Loucy (cell line): ENCODE measurements around the gene SLC35F1.

Source experiments
- H2AFZ ChIP-seq: fragments of 200-600 bp; sonication (generic); 2 replicates; pipeline ENCODE4 v1.6.0; 2016; ENCODE audit warnings: antibody characterized with exemption, mild to moderate bottlenecking, low read length, moderate library complexity
- H3F3A ChIP-seq: fragments of 200-600 bp; 2 replicates; pipeline ENCODE4 v1.6.0; 2016; ENCODE audit warnings: antibody characterized with exemption, low read depth, mild to moderate bottlenecking
- H3K27me3 ChIP-seq: fragments of 200-600 bp; sonication (generic); 2 replicates; pipeline ENCODE4 v1.6.1; 2014; ENCODE audit warnings: low read length, mild to moderate bottlenecking; ENCODE audit not compliant: insufficient read depth, poor library complexity, severe bottlenecking
- H3K36me3 ChIP-seq: fragments of 200-600 bp; sonication (generic); 2 replicates; pipeline ENCODE4 v1.6.1; 2016; ENCODE audit warnings: low read length; ENCODE audit not compliant: insufficient read depth
- H3K4me1 ChIP-seq: fragments of 200-600 bp; sonication (generic); 2 replicates; pipeline ENCODE4 v1.5.1; 2014; ENCODE audit warnings: low read length, mild to moderate bottlenecking; ENCODE audit not compliant: insufficient read depth, poor library complexity, severe bottlenecking
- H3K4me2 ChIP-seq: fragments of 200-600 bp; sonication (generic); 2 replicates; pipeline ENCODE4 v1.6.0; 2014; ENCODE audit warnings: antibody characterized with exemption, low read length, low read depth, mild to moderate bottlenecking; ENCODE audit not compliant: poor library complexity, severe bottlenecking
- H3K4me3 ChIP-seq: fragments of 200-600 bp; sonication (generic); 2 replicates; pipeline ENCODE4 v1.5.1; 2014; ENCODE audit warnings: low read length, mild to moderate bottlenecking, mixed read lengths; ENCODE audit not compliant: poor library complexity, severe bottlenecking
- H3K79me2 ChIP-seq: fragments of 200-600 bp; sonication (generic); 2 replicates; pipeline ENCODE4 v1.6.1; 2014; ENCODE audit warnings: low read length; ENCODE audit not compliant: insufficient read depth
- H3K9ac ChIP-seq: fragments of 200-600 bp; sonication (generic); 2 replicates; pipeline ENCODE4 v1.6.0; 2014; ENCODE audit warnings: mild to moderate bottlenecking, low read depth, low read length, moderate library complexity; ENCODE audit not compliant: poor library complexity, severe bottlenecking
- H3K9me2 ChIP-seq: fragments of 200-600 bp; sonication (generic); replicated peaks from 2 replicates; pipeline ENCODE4 v1.6.1; 2016; ENCODE audit warnings: low read depth, low read length, mixed read lengths
- H3K9me3 ChIP-seq: fragments of 200-600 bp; sonication (generic); 2 replicates; pipeline ENCODE4 v1.6.1; 2014; ENCODE audit warnings: mild to moderate bottlenecking, antibody characterized with exemption, low read length, low read depth; ENCODE audit not compliant: insufficient read depth
- H4K20me1 ChIP-seq: fragments of 200-600 bp; sonication (generic); 2 replicates; pipeline ENCODE4 v1.6.0; 2014; ENCODE audit warnings: antibody characterized with exemption, low read length, mild to moderate bottlenecking; ENCODE audit not compliant: insufficient read depth, poor library complexity, severe bottlenecking
- EZH2phosphoT487 ChIP-seq: fragments of 200-600 bp; IDR thresholded peaks from 2 replicates; pipeline ENCODE4 v1.6.1; 2018; ENCODE audit warnings: antibody characterized with exemption, mild to moderate bottlenecking, moderate library complexity, borderline replicate concordance
- TF ChIP-seq, protein P1 (sequence below): fragments of 200-600 bp; sonication (generic); conservative IDR thresholded peaks from 2 replicates; pipeline ENCODE4 v1.5.1; 2014; ENCODE audit warnings: mild to moderate bottlenecking, antibody characterized with exemption, low read length

SLC35F1 gene

DNA sequence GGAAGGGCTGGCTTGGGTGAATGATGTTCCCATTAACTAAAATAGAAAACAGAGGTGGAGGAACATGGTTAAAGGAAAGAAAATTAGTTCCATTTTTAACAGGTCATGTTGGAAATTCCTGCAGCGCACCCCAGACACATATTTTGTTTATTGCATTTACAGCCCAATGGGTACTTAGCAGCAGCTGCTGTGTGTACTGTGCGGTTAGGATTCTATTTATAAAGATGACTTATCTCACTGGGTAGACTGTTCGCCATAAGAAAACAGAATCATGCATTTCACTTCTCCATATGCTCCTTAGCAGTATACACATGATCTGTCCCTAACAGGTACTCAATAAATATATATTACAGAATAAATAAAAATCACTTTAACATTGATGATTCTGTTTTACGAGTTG is 135.8 kb downstream of the SLC35F1 start:
- Histone ChIP-seq H3K4me1 (peaks cover 5% of the 10 kb centered on the region), H3K9ac (no peak overlapping the region), H3K4me2 (no peak overlapping the region), H3K36me3 (no peaks in the 10 kb centered on the region), H2AFZ (no peak overlapping the region), H3K9me2 (no peaks in the 10 kb centered on the region), H3K27me3 (no peaks in the 10 kb centered on the region), H3F3A (no peaks in the 10 kb centered on the region), H3K4me3 (no peak overlapping the region), H4K20me1 (no peaks in the 10 kb centered on the region), H3K9me3 (no peaks in the 10 kb centered on the region), H3K79me2 (no peaks in the 10 kb centered on the region)
- TF ChIP-seq EZH2phosphoT487, result no peak
- TF ChIP-seq, protein P1, sequence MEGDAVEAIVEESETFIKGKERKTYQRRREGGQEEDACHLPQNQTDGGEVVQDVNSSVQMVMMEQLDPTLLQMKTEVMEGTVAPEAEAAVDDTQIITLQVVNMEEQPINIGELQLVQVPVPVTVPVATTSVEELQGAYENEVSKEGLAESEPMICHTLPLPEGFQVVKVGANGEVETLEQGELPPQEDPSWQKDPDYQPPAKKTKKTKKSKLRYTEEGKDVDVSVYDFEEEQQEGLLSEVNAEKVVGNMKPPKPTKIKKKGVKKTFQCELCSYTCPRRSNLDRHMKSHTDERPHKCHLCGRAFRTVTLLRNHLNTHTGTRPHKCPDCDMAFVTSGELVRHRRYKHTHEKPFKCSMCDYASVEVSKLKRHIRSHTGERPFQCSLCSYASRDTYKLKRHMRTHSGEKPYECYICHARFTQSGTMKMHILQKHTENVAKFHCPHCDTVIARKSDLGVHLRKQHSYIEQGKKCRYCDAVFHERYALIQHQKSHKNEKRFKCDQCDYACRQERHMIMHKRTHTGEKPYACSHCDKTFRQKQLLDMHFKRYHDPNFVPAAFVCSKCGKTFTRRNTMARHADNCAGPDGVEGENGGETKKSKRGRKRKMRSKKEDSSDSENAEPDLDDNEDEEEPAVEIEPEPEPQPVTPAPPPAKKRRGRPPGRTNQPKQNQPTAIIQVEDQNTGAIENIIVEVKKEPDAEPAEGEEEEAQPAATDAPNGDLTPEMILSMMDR, result no peak

DNA sequence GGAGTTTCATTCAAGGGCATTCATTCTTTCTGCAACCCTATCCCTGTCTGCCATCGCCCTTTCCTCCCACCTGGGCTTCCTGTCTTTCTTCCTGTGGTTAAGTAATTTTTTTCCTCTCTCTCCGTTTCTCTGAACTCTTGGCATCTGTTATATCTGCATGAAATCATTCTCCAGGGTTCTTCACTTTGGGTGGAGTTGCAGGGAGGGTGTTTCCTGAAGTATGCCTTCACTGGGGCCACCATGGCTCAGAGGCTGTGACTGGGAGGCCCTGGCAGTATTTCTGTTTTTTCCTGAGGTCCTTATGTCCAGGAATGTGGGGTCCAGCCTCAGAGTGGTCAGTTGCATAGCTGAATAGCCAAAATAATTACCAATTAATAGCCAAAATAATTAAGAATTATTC is 137.2 kb downstream of the SLC35F1 start:
- H2AFZ ChIP-seq, result no peak overlapping the region
- H3K4me2 ChIP-seq, result no peak overlapping the region
- TF ChIP-seq, protein P1, result no peak
- no peak for TF ChIP-seq EZH2phosphoT487
- no peaks in the 10 kb centered on the region for H4K20me1 ChIP-seq
- H3K9me2 ChIP-seq, result no peaks in the 10 kb centered on the region
- no peaks in the 10 kb centered on the region for H3K36me3 ChIP-seq
- H3K4me3 ChIP-seq, result no peak overlapping the region
- no peak overlapping the region for H3K9ac ChIP-seq
- H3K9me3 ChIP-seq, result no peaks in the 10 kb centered on the region
- peaks cover 5% of the 10 kb centered on the region for H3K4me1 ChIP-seq
- H3K79me2 ChIP-seq, result no peaks in the 10 kb centered on the region
- no peaks in the 10 kb centered on the region for H3K27me3 ChIP-seq
- no peaks in the 10 kb centered on the region for H3F3A ChIP-seq

DNA sequence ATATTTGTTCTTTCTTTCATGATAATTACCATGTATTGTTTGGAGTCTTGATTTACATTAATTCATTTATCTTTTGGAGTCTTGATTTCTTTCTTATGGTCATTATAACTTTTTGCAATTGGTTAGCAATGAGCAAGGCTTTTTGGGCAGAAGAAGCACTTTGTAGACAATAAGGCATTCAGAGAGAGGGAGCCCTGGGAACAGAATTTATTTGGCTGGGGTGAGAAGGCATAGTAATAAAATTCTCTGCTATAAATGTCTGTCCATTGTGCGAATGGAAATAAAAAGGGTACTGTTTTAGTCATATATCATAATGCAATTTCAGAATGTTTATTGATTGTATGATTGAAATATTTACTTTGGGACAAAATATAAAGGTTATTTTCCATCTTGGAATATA is 147.0 kb downstream of the SLC35F1 start:
- H3K36me3 ChIP-seq, result no peaks in the 10 kb centered on the region
- no peaks in the 10 kb centered on the region for H3K9me3 ChIP-seq
- no peak overlapping the region for H3K4me2 ChIP-seq
- no peaks in the 10 kb centered on the region for H3K79me2 ChIP-seq
- no peaks in the 10 kb centered on the region for H3K4me1 ChIP-seq
- H3F3A ChIP-seq, result no peaks in the 10 kb centered on the region
- H4K20me1 ChIP-seq, result no peaks in the 10 kb centered on the region
- no peak overlapping the region for H3K4me3 ChIP-seq
- H2AFZ ChIP-seq, result no peak overlapping the region
- no peaks in the 10 kb centered on the region for H3K9me2 ChIP-seq
- H3K9ac ChIP-seq, result no peak overlapping the region
- TF ChIP-seq, protein P1, result no peak
- TF ChIP-seq EZH2phosphoT487, result no peak
- H3K27me3 ChIP-seq, result no peaks in the 10 kb centered on the region
